Activated naive CD4-positive, alpha-beta T cell (primary cell): ENCODE results near the gene CATSPER1.

Source experiments
- DNase-seq, 4 experiments: peaks; one replicate each; lab custom pipeline; 2025; lab: John Stamatoyannopoulos, UW

The CATSPER1 gene

GRCh38 chr11:65968600-65969482, 57.4 kb downstream of the CATSPER1 start:
- no peak for DNase-seq

GRCh38 chr11:65967329-65967934, 58.8 kb downstream of the CATSPER1 start:
- DNase-seq = no peak
